ENCODE data around the gene ZXDA.

Gene ZXDA

GRCh38 chrX:57871463-57871862 lies 38.8 kb downstream of the ZXDA start:
- in situ Hi-C loops (cut with HindIII; ENCODE audit: low sequenced_read_pairs): no loop called here
- H3K4me3 ChIP-seq (ENCODE audit: low read depth, low read length): no peak overlapping the region
- no peak for DNase-seq (ENCODE audit: low read depth)
- no peak for TF ChIP-seq CTCF (IDR thresholded peaks at IDR 0.05; ENCODE audit: low read depth, low read length, missing control alignments)

Measured in astrocyte of the cerebellum (primary cell).